ENCODE results near the gene OR2T29. TPM values are rescaled to one million over a fixed set of nuclear protein-coding genes. Genes with fewer than 3 reads are reported as not detected.
"Not testable (repeated sequence)": the region's sequence is repeated elsewhere in the genome, so short reads cannot be mapped to it uniquely, and the experiment has no call there.

The OR2T29 gene
- total RNA-seq = under 1 TPM in 4 of 8 experiments, not detected in 4; 0.27 to 0.90 (median 0.43) TPM

GRCh38 chr1:248562672-248563071 is at the start of gene OR2T29:
OR2T29 (minus strand) TSS chr1:248562772; CDS start chr1:248559491, 3,281 bp downstream.
- H3K27ac ChIP-seq; H3K4me3 ChIP-seq; H3K4me1 ChIP-seq (replicated peaks in 1 of 2); ATAC-seq (replicated peaks in 6 of 8); in situ Hi-C loops (cut with MboI; ENCODE audit: low pct_unique_long_range_greater_than_20kb in 2 of 9, low sequenced_read_pairs in 9 of 9, unreplicated experiment in 9 of 9): not testable (repeated sequence)
- WGBS, 10 experiments = no CpG with 5 or more reads among the region's 3 CpGs

GRCh38 chr1:248611883-248612414 is 49.4 kb upstream of the OR2T29 start:
- no peak for ATAC-seq (replicated peaks in 6 of 8)
- no peaks in the 10 kb centered on the region for H3K4me1 ChIP-seq (replicated peaks in 1 of 2)
- H3K27ac ChIP-seq = no peak overlapping the region
- WGBS, 10 experiments = 0 to 60% (median 57%) methylated on average over 1 to 4 of the region's 4 CpGs; no CpG with 5 or more reads in 4 of the 10 experiments
- in situ Hi-C loops (cut with MboI; ENCODE audit: low pct_unique_long_range_greater_than_20kb in 2 of 9, low sequenced_read_pairs in 9 of 9, unreplicated experiment in 9 of 9) = no loop called here
- H3K4me3 ChIP-seq = no peak overlapping the region

- no peak for ATAC-seq (replicated peaks in 6 of 8)
- no peaks in the 10 kb centered on the region for H3K4me1 ChIP-seq (replicated peaks in 1 of 2)
- in situ Hi-C loops (cut with MboI; ENCODE audit: low pct_unique_long_range_greater_than_20kb in 2 of 9, low sequenced_read_pairs in 9 of 9, unreplicated experiment in 9 of 9) = no loop called here
- no peak overlapping the region for H3K4me3 ChIP-seq
- 0 to 75% (median 11%) methylated on average over 1 to 3 of the region's 3 CpGs; no CpG with 5 or more reads in 1 of the 10 experiments for WGBS, 10 experiments
- no peak overlapping the region for H3K27ac ChIP-seq
These were observed 47.7 kb upstream of the OR2T29 start for GRCh38 chr1:248610301-248610700.

- Histone ChIP-seq H3K27ac (no peak overlapping the region), H3K4me3 (no peak overlapping the region), H3K4me1 (replicated peaks in 1 of 2) (no peaks in the 10 kb centered on the region)
- in situ Hi-C loops (cut with MboI; ENCODE audit: low pct_unique_long_range_greater_than_20kb in 2 of 9, low sequenced_read_pairs in 9 of 9, unreplicated experiment in 9 of 9) = no loop called here
- 0 to 63% (median 39%) methylated on average over 1 to 8 of the region's 8 CpGs; no CpG with 5 or more reads in 3 of the 10 experiments for WGBS, 10 experiments
- ATAC-seq (replicated peaks in 6 of 8) = no peak
These were observed 36.8 kb upstream of the OR2T29 start for GRCh38 chr1:248599396-248599795.

GRCh38 chr1:248597589-248597988 is 35.0 kb upstream of the OR2T29 start, which contains the start of gene OR2T10:
OR2T10 (minus strand) TSS chr1:248597700; CDS start chr1:248593768, 3,932 bp downstream.
- Histone ChIP-seq H3K4me3 (no peak within 1 kb of the TSS), H3K4me1 (replicated peaks in 1 of 2) (no peaks in the 10 kb centered on the region), H3K27ac (no peak within 1 kb of the TSS)
- in situ Hi-C loops (cut with MboI; ENCODE audit: low pct_unique_long_range_greater_than_20kb in 2 of 9, low sequenced_read_pairs in 9 of 9, unreplicated experiment in 9 of 9) = no loop called here
- no peak for ATAC-seq (replicated peaks in 6 of 8)
- 0 to 39% (median 27%) methylated on average over 1 to 5 of the region's 6 CpGs; no CpG with 5 or more reads in 6 of the 10 experiments for WGBS, 10 experiments

GRCh38 chr1:248596615-248597014 is 34.0 kb upstream of the OR2T29 start:
- no peak for ATAC-seq (replicated peaks in 6 of 8)
- 57 to 90% (median 62%) methylated on average over 1 to 2 of the region's 2 CpGs; no CpG with 5 or more reads in 4 of the 10 experiments for WGBS, 10 experiments
- no peak overlapping the region for H3K4me3 ChIP-seq
- H3K27ac ChIP-seq = no peak overlapping the region
- H3K4me1 ChIP-seq (replicated peaks in 1 of 2) = no peaks in the 10 kb centered on the region
- in situ Hi-C loops (cut with MboI; ENCODE audit: low pct_unique_long_range_greater_than_20kb in 2 of 9, low sequenced_read_pairs in 9 of 9, unreplicated experiment in 9 of 9) = no loop called here

GRCh38 chr1:248593226-248593625 is 30.7 kb upstream of the OR2T29 start:
- in situ Hi-C loops (cut with MboI; ENCODE audit: low pct_unique_long_range_greater_than_20kb in 2 of 9, low sequenced_read_pairs in 9 of 9, unreplicated experiment in 9 of 9) = no loop called here
- Histone ChIP-seq H3K4me1 (replicated peaks in 1 of 2) (no peaks in the 10 kb centered on the region), H3K4me3 (no peak overlapping the region), H3K27ac (no peak overlapping the region)
- no peak for ATAC-seq (replicated peaks in 6 of 8)
- WGBS, 10 experiments = 58 to 64% (median 60%) methylated on average over 1 to 5 of the region's 5 CpGs; no CpG with 5 or more reads in 7 of the 10 experiments

- WGBS, 10 experiments = 9 to 50% (median 20%) methylated on average over 1 of the region's 1 CpG; no CpG with 5 or more reads in 7 of the 10 experiments
- no peak for ATAC-seq (replicated peaks in 6 of 8)
- in situ Hi-C loops (cut with MboI; ENCODE audit: low pct_unique_long_range_greater_than_20kb in 2 of 9, low sequenced_read_pairs in 9 of 9, unreplicated experiment in 9 of 9) = no loop called here
- no peaks in the 10 kb centered on the region for H3K4me1 ChIP-seq (replicated peaks in 1 of 2)
- no peak overlapping the region for H3K27ac ChIP-seq
- no peak overlapping the region for H3K4me3 ChIP-seq
These were observed 30.1 kb upstream of the OR2T29 start for GRCh38 chr1:248592655-248593054.

GRCh38 chr1:248590055-248590454 is 27.5 kb upstream of the OR2T29 start:
- 34 to 93% (median 63%) methylated on average over 1 to 10 of the region's 17 CpGs; no CpG with 5 or more reads in 5 of the 10 experiments for WGBS, 10 experiments
- in situ Hi-C loops (cut with MboI; ENCODE audit: low pct_unique_long_range_greater_than_20kb in 2 of 9, low sequenced_read_pairs in 9 of 9, unreplicated experiment in 9 of 9) = no loop called here
- ATAC-seq (replicated peaks in 6 of 8) = no peak
- no peaks in the 10 kb centered on the region for H3K4me1 ChIP-seq (replicated peaks in 1 of 2)
- no peak overlapping the region for H3K4me3 ChIP-seq
- no peak overlapping the region for H3K27ac ChIP-seq

GRCh38 chr1:248589334-248589733 is 26.8 kb upstream of the OR2T29 start:
- Histone ChIP-seq H3K4me1 (replicated peaks in 1 of 2) (no peaks in the 10 kb centered on the region), H3K4me3 (no peak overlapping the region), H3K27ac (no peak overlapping the region)
- ATAC-seq (replicated peaks in 6 of 8) = no peak
- in situ Hi-C loops (cut with MboI; ENCODE audit: low pct_unique_long_range_greater_than_20kb in 2 of 9, low sequenced_read_pairs in 9 of 9, unreplicated experiment in 9 of 9) = no loop called here
- 0 to 61% (median 39%) methylated on average over 1 to 3 of the region's 3 CpGs; no CpG with 5 or more reads in 3 of the 10 experiments for WGBS, 10 experiments

GRCh38 chr1:248585266-248585665 is 22.7 kb upstream of the OR2T29 start:
- no peak for ATAC-seq (replicated peaks in 6 of 8)
- in situ Hi-C loops (cut with MboI; ENCODE audit: low pct_unique_long_range_greater_than_20kb in 2 of 9, low sequenced_read_pairs in 9 of 9, unreplicated experiment in 9 of 9) = no loop called here

GRCh38 chr1:248576260-248576980 is 13.8 kb upstream of the OR2T29 start:
- ATAC-seq (replicated peaks in 6 of 8) = no peak
- WGBS, 10 experiments = 13 to 75% (median 57%) methylated on average over 3 to 9 of the region's 9 CpGs

More at GRCh38 chr1:248585266-248585665, 22.7 kb upstream of the OR2T29 start:
- H3K4me3 ChIP-seq = no peak overlapping the region
- no peak overlapping the region for H3K27ac ChIP-seq
- H3K4me1 ChIP-seq (replicated peaks in 1 of 2) = no peaks in the 10 kb centered on the region
- 7 to 90% (median 60%) methylated on average over 1 to 3 of the region's 3 CpGs; no CpG with 5 or more reads in 2 of the 10 experiments for WGBS, 10 experiments

GRCh38 chr1:248574657-248575056 is 12.1 kb upstream of the OR2T29 start, which contains the start of gene OR2T34:
OR2T34 (minus strand) TSS chr1:248574757; CDS start chr1:248574757, 0 bp downstream.
- in situ Hi-C loops (cut with MboI; ENCODE audit: low pct_unique_long_range_greater_than_20kb in 2 of 9, low sequenced_read_pairs in 9 of 9, unreplicated experiment in 9 of 9); ATAC-seq (replicated peaks in 6 of 8); H3K4me3 ChIP-seq; H3K27ac ChIP-seq; H3K4me1 ChIP-seq (replicated peaks in 1 of 2): not testable (repeated sequence)
- WGBS, 10 experiments = 0 to 59% (median 28%) methylated on average over 1 to 2 of the region's 3 CpGs; no CpG with 5 or more reads in 5 of the 10 experiments

More at GRCh38 chr1:248576260-248576980, 13.8 kb upstream of the OR2T29 start:
- Histone ChIP-seq H3K4me3 (no peak overlapping the region), H3K27ac (no peak overlapping the region), H3K4me1 (replicated peaks in 1 of 2) (no peaks in the 10 kb centered on the region)
- in situ Hi-C loops (cut with MboI; ENCODE audit: low pct_unique_long_range_greater_than_20kb in 2 of 9, low sequenced_read_pairs in 9 of 9, unreplicated experiment in 9 of 9) = no loop called here
